BJ (cell line): ENCODE measurements around the gene PHACTR1. TPM values are rescaled to one million over a fixed set of nuclear protein-coding genes. Genes with fewer than 3 reads are reported as not detected.

Experiments used
- CTCF ChIA-PET: fragments of 350-600 bp; formaldehyde crosslinking; extraction: SDS; loops from one replicate; lab custom pipeline; 2021; ENCODE audit warnings: antibody characterized with exemption, inconsistent platforms; lab: Yijun Ruan, JAX
- POLR2A ChIA-PET: fragments of 300-600 bp; sonication (Branson Sonifier 250); formaldehyde crosslinking; extraction: SDS; loops from one replicate; lab custom pipeline; 2021; ENCODE audit warnings: antibody characterized with exemption; lab: Charles Lee
- DNase-seq: peaks from one replicate; pipeline ENCODE4 v3.0.0-alpha.2; 2011; ENCODE audit warnings: low read depth
- H3K27me3 ChIP-seq: 2 replicates; pipeline ENCODE4 v1.6.0; 2011; ENCODE audit warnings: low read length; ENCODE audit not compliant: control insufficient read depth, insufficient read depth
- H3K36me3 ChIP-seq: 2 replicates; pipeline ENCODE4 v1.5.1; 2011; ENCODE audit warnings: low read length; ENCODE audit not compliant: control insufficient read depth, insufficient read depth
- H3K4me3 ChIP-seq: 2 replicates; pipeline ENCODE4 v1.5.1; 2011; ENCODE audit warnings: low read depth, mild to moderate bottlenecking, control low read depth, low read length
- CTCF ChIP-seq: IDR thresholded peaks from 2 replicates; pipeline ENCODE4 v1.5.1; 2011; ENCODE audit warnings: low read depth, mild to moderate bottlenecking, control low read depth, inconsistent platforms, low read length, moderate library complexity; ENCODE audit not compliant: insufficient read depth
- polyA plus RNA-seq: library from polyadenylated mRNA; depleted of rRNA; stranded (reverse); fragments of >200 nt; gene quantifications from 2 replicates; pipeline ENCODE4 v1.2.3, GENCODE V29; 2011

The PHACTR1 gene
- polyA plus RNA-seq, 1 experiment = 0.40 TPM

- H3K36me3 ChIP-seq = no peaks in the 10 kb centered on the region
- no peak for DNase-seq
- ChIA-PET POLR2A (no interaction called here), CTCF (interaction anchor here (0.8 kb wide), 1 partner anchor 12 kb away, joined by 3 read pairs; no protein-coding TSS in a partner anchor)
- H3K4me3 ChIP-seq = no peak overlapping the region
- H3K27me3 ChIP-seq = no peaks in the 10 kb centered on the region
- TF ChIP-seq CTCF = no peak
Observed at GRCh38 chr6:12962529-12962928, 246.0 kb downstream of the PHACTR1 start.

GRCh38 chr6:12962987-12963386, 246.4 kb downstream of the PHACTR1 start:
- H3K36me3 ChIP-seq = no peaks in the 10 kb centered on the region
- no peak for DNase-seq
- H3K4me3 ChIP-seq = no peak overlapping the region
- POLR2A ChIA-PET = no interaction called here
- TF ChIP-seq CTCF = no peak
- CTCF ChIA-PET = interaction anchor here (0.8 kb wide), 1 partner anchor 12 kb away, joined by 3 read pairs; no protein-coding TSS in a partner anchor
- H3K27me3 ChIP-seq = no peaks in the 10 kb centered on the region

GRCh38 chr6:12963567-12963966, 247.0 kb downstream of the PHACTR1 start:
- POLR2A ChIA-PET = no interaction called here
- Histone ChIP-seq H3K27me3 (no peaks in the 10 kb centered on the region), H3K4me3 (no peak overlapping the region), H3K36me3 (no peaks in the 10 kb centered on the region)
- TF ChIP-seq CTCF = no peak
- CTCF ChIA-PET = no interaction called here
- no peak for DNase-seq

GRCh38 chr6:12967686-12968085, 251.1 kb downstream of the PHACTR1 start:
- Histone ChIP-seq H3K27me3 (no peaks in the 10 kb centered on the region), H3K36me3 (no peaks in the 10 kb centered on the region), H3K4me3 (no peak overlapping the region)
- no peak for TF ChIP-seq CTCF
- ChIA-PET POLR2A (interaction anchor here (0.7 kb wide), 1 partner anchor 280 kb away, joined by 6 read pairs; no protein-coding TSS in a partner anchor), CTCF (interaction anchor here (2.1 kb wide), 1 partner anchor 9 kb away, joined by 7 read pairs; no protein-coding TSS in a partner anchor)
- DNase-seq = peak; percentile 66

- CTCF ChIA-PET = interaction anchor here (2.1 kb wide), 1 partner anchor 10 kb away, joined by 7 read pairs; no protein-coding TSS in a partner anchor
- H3K27me3 ChIP-seq = no peaks in the 10 kb centered on the region
- no peak for DNase-seq
- no peak for TF ChIP-seq CTCF
- H3K4me3 ChIP-seq = no peak overlapping the region
- POLR2A ChIA-PET = no interaction called here
- no peaks in the 10 kb centered on the region for H3K36me3 ChIP-seq
Observed at GRCh38 chr6:12968290-12968689, 251.7 kb downstream of the PHACTR1 start.
